Measurements from ENCODE around the gene ACSM4. TPM values are rescaled to one million over a fixed set of nuclear protein-coding genes. Genes with fewer than 3 reads are reported as not detected.

ACSM4 gene
- total RNA-seq, result not detected

- ChIA-PET CTCF (no interaction called here), POLR2A (no interaction called here)
- Mint-ChIP-seq H3K9me3 (no peaks in the 10 kb centered on the region), H3K4me1 (ENCODE audit: low read depth) (no peaks in the 10 kb centered on the region), H3K4me3 (no peak within 1 kb of the TSS), H3K27me3 (peaks cover 2% of the 10 kb centered on the region), H3K27ac (no peak within 1 kb of the TSS), H3K36me3 (ENCODE audit: low read depth) (no peaks in the 10 kb centered on the region)
- no peak for DNase-seq
- no peak for TF ChIP-seq CTCF (IDR thresholded peaks at IDR 0.05)
- no peak for ATAC-seq
- intact Hi-C loops (cut with micrococcal nuclease), result no loop called here
Observed at GRCh38 chr12:7303772-7304171, at the start of gene ACSM4. TSS of gene ACSM4 (plus strand) at chr12:7304072. CDS start at chr12:7304332, 260 bp downstream.

GRCh38 chr12:7259060-7259459, 44.8 kb upstream of the ACSM4 start:
- peaks cover 1% of the 10 kb centered on the region for H3K9me3 Mint-ChIP-seq
- no peak overlapping the region for H3K4me3 Mint-ChIP-seq
- H3K36me3 Mint-ChIP-seq (ENCODE audit: low read depth), result no peaks in the 10 kb centered on the region
- intact Hi-C loops (cut with micrococcal nuclease), result no loop called here
- no peak for TF ChIP-seq CTCF (IDR thresholded peaks at IDR 0.05)
- ATAC-seq (no peak), DNase-seq (no peak)
- peaks cover 9% of the 10 kb centered on the region for H3K27me3 Mint-ChIP-seq
- H3K4me1 Mint-ChIP-seq (ENCODE audit: low read depth), result no peaks in the 10 kb centered on the region
- no peak overlapping the region for H3K27ac Mint-ChIP-seq
- ChIA-PET POLR2A (no interaction called here), CTCF (no interaction called here)

- POLR2A ChIA-PET, result no interaction called here
- no peak for ATAC-seq
- H3K27ac Mint-ChIP-seq, result no peak overlapping the region
Observed at GRCh38 chr12:7264538-7264937, 39.3 kb upstream of the ACSM4 start.

GRCh38 chr12:7265251-7265650, 38.6 kb upstream of the ACSM4 start:
- Mint-ChIP-seq H3K9me3 (peaks cover 1% of the 10 kb centered on the region), H3K4me1 (ENCODE audit: low read depth) (no peaks in the 10 kb centered on the region), H3K27ac (no peak overlapping the region), H3K4me3 (no peak overlapping the region), H3K36me3 (ENCODE audit: low read depth) (no peaks in the 10 kb centered on the region), H3K27me3 (peaks cover 3% of the 10 kb centered on the region)
- intact Hi-C loops (cut with micrococcal nuclease), result no loop called here
- ATAC-seq (no peak), DNase-seq (no peak)
- ChIA-PET CTCF (no interaction called here), POLR2A (no interaction called here)
- no peak for TF ChIP-seq CTCF (IDR thresholded peaks at IDR 0.05)

More at GRCh38 chr12:7264538-7264937, 39.3 kb upstream of the ACSM4 start:
- Mint-ChIP-seq H3K4me1 (ENCODE audit: low read depth) (no peaks in the 10 kb centered on the region), H3K4me3 (no peak overlapping the region), H3K27me3 (peaks cover 5% of the 10 kb centered on the region), H3K9me3 (peaks cover 1% of the 10 kb centered on the region), H3K36me3 (ENCODE audit: low read depth) (no peaks in the 10 kb centered on the region)
- no peak for DNase-seq
- intact Hi-C loops (cut with micrococcal nuclease), result no loop called here
- TF ChIP-seq CTCF (IDR thresholded peaks at IDR 0.05), result no peak
- CTCF ChIA-PET, result no interaction called here

- POLR2A ChIA-PET, result no interaction called here
- Mint-ChIP-seq H3K4me1 (ENCODE audit: low read depth) (no peaks in the 10 kb centered on the region), H3K9me3 (no peaks in the 10 kb centered on the region), H3K4me3 (no peak overlapping the region), H3K36me3 (ENCODE audit: low read depth) (no peaks in the 10 kb centered on the region), H3K27ac (no peak overlapping the region), H3K27me3 (no peaks in the 10 kb centered on the region)
- no peak for DNase-seq
- CTCF ChIA-PET, result no interaction called here
- no peak for ATAC-seq
- intact Hi-C loops (cut with micrococcal nuclease), result no loop called here
- no peak for TF ChIP-seq CTCF (IDR thresholded peaks at IDR 0.05)
Observed at GRCh38 chr12:7269273-7269672, 34.6 kb upstream of the ACSM4 start.
